OCI-LY7 (cell line): ENCODE results near the gene RAD51B. TPM values are rescaled to one million over a fixed set of nuclear protein-coding genes. Genes with fewer than 3 reads are reported as not detected.

Experiments
- BruUV-seq: library from RNA; stranded (reverse); fragments of 400-500 nt; replicated peaks from 2 replicates; lab custom pipeline; 2021; lab: Mats Ljungman, UMichigan
- CTCF ChIA-PET: fragments of 300-600 bp; sonication (Branson Sonifier 250); formaldehyde crosslinking; loops from one replicate; lab custom pipeline; 2022; ENCODE audit warnings: antibody characterized with exemption; ENCODE audit not compliant: unreplicated experiment; lab: Charles Lee
- POLR2A ChIA-PET: fragments of 300-600 bp; sonication (Branson Sonifier 250); formaldehyde crosslinking; loops from one replicate; lab custom pipeline; 2022; ENCODE audit warnings: antibody characterized with exemption; lab: Charles Lee
- DNase-seq: peaks from one replicate; pipeline ENCODE4 v3.0.0-alpha.2; 2015; ENCODE audit warnings: low spot score
- H2AFZ ChIP-seq: fragments of 200-600 bp; sonication (generic), shearing (Covaris generic); 2 replicates; pipeline ENCODE4 v1.6.1; 2014; ENCODE audit warnings: mild to moderate bottlenecking, antibody characterized with exemption, low read length, moderate library complexity
- H3K27ac ChIP-seq: fragments of 200-600 bp; sonication (generic); 2 replicates; pipeline ENCODE4 v1.5.1; 2014; ENCODE audit warnings: mixed run types, low read depth, mild to moderate bottlenecking, moderate library complexity, low read length, inconsistent platforms; ENCODE audit not compliant: poor library complexity, severe bottlenecking
- H3K36me3 ChIP-seq: fragments of 200-600 bp; sonication (generic); 2 replicates; pipeline ENCODE4 v1.6.1; 2014; ENCODE audit warnings: mild to moderate bottlenecking, antibody characterized with exemption, low read length, moderate library complexity, mixed read lengths; ENCODE audit not compliant: insufficient read depth
- H3K4me1 ChIP-seq: fragments of 200-600 bp; sonication (generic); 2 replicates; pipeline ENCODE4 v1.5.1; 2014; ENCODE audit warnings: mild to moderate bottlenecking, low read length; ENCODE audit not compliant: insufficient read depth, poor library complexity, severe bottlenecking
- H3K4me2 ChIP-seq: fragments of 200-600 bp; sonication (generic); 2 replicates; pipeline ENCODE4 v1.6.1; 2014; ENCODE audit warnings: mild to moderate bottlenecking, low read length
- H3K4me3 ChIP-seq: fragments of 200-600 bp; sonication (generic); 2 replicates; pipeline ENCODE4 v1.5.1; 2014; ENCODE audit warnings: mild to moderate bottlenecking, low read depth, low read length; ENCODE audit not compliant: poor library complexity, severe bottlenecking
- H3K79me2 ChIP-seq: fragments of 200-600 bp; sonication (generic); 2 replicates; pipeline ENCODE4 v1.6.1; 2016; ENCODE audit warnings: low read depth, mild to moderate bottlenecking, low read length, moderate library complexity, mixed read lengths; ENCODE audit not compliant: insufficient read depth
- H3K9me2 ChIP-seq: fragments of 200-600 bp; sonication (generic); 2 replicates; pipeline ENCODE4 v1.6.1; 2016; ENCODE audit warnings: mild to moderate bottlenecking, low read length, mixed read lengths; ENCODE audit not compliant: insufficient read depth
- H3K9me3 ChIP-seq: fragments of 200-600 bp; sonication (generic); 2 replicates; pipeline ENCODE4 v1.6.1; 2014; ENCODE audit warnings: mild to moderate bottlenecking, mixed run types, low read length, mixed read lengths
- H4K20me1 ChIP-seq: fragments of 200-600 bp; sonication (generic); 2 replicates; pipeline ENCODE4 v1.6.1; 2014; ENCODE audit warnings: mild to moderate bottlenecking, antibody characterized with exemption, low read length, moderate library complexity, mixed read lengths; ENCODE audit not compliant: insufficient read depth
- EZH2phosphoT487 ChIP-seq: fragments of 200-600 bp; sonication (generic); IDR thresholded peaks from 2 replicates; pipeline ENCODE4 v1.6.1; 2018; ENCODE audit warnings: low read depth, borderline replicate concordance, mild to moderate bottlenecking, mixed run types, antibody characterized with exemption, low read length, moderate library complexity, mixed read lengths
- intact Hi-C: fragments of 100-400 bp; cut with micrococcal nuclease; formaldehyde crosslinking; loops from one replicate; pipeline ENCODE4 v1.10.0; 2022; ENCODE audit not compliant: unreplicated experiment
- total RNA-seq, 2 experiments: library from RNA; depleted of rRNA in 1 of 2; stranded (reverse); fragments of >200 nt in 1 of 2; shearing (Covaris generic) in 1 of 2; gene quantifications; 2 replicates each; pipeline ENCODE4 v1.2.3, GENCODE V29; 2014 to 2022
- TF ChIP-seq, protein P1 (sequence below): fragments of 200-600 bp; sonication (generic); conservative IDR thresholded peaks from 2 replicates; pipeline ENCODE4 v1.5.1; 2014; ENCODE audit warnings: mild to moderate bottlenecking, antibody characterized with exemption, low read length, moderate library complexity, mixed read lengths

RAD51B gene
- total RNA-seq, 2 experiments from 2014 or later = 41.4 to 89.9 TPM

DNA sequence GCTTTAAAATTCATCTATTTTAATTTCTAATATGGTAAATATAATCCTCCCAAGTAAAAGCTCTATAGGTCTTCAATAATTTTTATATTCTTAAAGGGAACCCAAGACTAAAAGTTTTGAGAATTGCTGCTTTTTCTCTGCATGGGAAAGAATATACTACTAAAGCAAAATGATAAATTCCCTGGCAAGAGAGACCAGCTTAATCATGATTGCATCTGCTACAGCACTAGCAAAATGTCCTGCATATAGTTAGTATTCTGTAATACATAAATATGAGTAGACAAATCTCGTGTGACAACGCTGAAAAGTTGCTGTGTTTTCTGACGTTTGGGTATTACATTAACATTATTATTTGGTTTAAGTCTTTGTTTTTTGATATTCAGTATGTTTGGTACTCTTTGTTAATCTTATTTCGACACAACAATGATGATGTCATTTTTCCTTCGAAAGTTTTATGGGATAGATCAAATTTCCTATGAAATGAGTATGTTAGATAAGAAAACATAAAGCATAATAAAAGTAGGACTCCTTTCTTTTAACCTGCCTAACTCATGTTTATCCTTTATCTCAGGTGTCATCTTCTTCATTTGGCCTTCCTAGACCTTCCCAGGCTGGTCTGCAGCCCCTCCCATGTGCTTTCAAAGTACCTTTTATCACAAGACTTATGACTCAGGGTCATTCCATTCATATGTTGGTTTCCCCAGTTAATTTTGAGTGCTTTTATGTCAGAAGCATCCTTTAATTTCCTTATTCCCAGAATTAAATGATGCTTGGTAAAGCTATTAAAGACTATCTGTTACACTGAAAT, 321.9 kb downstream of the RAD51B start:
- H2AFZ ChIP-seq = no peak overlapping the region
- no peaks in the 10 kb centered on the region for H4K20me1 ChIP-seq
- no peak overlapping the region for H3K4me3 ChIP-seq
- no peak for DNase-seq
- H3K9me2 ChIP-seq = no peaks in the 10 kb centered on the region
- ChIA-PET CTCF (no interaction called here), POLR2A (no interaction called here)
- no peak overlapping the region for H3K4me2 ChIP-seq
- BruUV-seq = no TSS peak
- H3K36me3 ChIP-seq = no peaks in the 10 kb centered on the region
- intact Hi-C loops = no loop called here
- no peaks in the 10 kb centered on the region for H3K9me3 ChIP-seq
- no peaks in the 10 kb centered on the region for H3K79me2 ChIP-seq
- TF ChIP-seq, protein P1, sequence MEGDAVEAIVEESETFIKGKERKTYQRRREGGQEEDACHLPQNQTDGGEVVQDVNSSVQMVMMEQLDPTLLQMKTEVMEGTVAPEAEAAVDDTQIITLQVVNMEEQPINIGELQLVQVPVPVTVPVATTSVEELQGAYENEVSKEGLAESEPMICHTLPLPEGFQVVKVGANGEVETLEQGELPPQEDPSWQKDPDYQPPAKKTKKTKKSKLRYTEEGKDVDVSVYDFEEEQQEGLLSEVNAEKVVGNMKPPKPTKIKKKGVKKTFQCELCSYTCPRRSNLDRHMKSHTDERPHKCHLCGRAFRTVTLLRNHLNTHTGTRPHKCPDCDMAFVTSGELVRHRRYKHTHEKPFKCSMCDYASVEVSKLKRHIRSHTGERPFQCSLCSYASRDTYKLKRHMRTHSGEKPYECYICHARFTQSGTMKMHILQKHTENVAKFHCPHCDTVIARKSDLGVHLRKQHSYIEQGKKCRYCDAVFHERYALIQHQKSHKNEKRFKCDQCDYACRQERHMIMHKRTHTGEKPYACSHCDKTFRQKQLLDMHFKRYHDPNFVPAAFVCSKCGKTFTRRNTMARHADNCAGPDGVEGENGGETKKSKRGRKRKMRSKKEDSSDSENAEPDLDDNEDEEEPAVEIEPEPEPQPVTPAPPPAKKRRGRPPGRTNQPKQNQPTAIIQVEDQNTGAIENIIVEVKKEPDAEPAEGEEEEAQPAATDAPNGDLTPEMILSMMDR = no peak
- TF ChIP-seq EZH2phosphoT487 = no peak
- H3K27ac ChIP-seq = no peak overlapping the region
- no peaks in the 10 kb centered on the region for H3K4me1 ChIP-seq

DNA sequence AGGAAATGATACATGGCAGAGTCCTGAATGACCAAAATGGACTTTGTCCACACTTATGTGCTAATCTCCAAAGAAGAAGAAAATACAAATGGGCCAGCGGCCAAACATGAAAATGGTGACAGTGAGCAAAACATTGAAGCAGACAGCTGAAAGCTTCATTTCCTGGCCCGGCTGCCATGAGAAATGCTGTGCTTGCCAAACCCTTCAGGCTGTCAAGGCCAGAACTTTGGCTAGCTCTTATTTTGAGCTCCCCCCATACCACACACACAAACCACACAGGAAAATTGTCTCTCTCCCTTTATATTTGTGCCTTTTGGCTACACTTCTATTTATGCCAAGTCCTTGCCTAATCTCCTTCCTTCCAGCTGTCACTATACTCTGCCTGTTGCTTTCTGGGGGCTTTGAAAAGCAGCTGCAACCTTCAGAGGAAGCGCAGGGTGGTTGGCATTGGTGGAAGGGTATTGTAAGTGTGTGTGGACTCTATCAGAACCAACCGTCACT, 323.8 kb downstream of the RAD51B start:
- DNase-seq = no peak
- Histone ChIP-seq H3K36me3 (no peaks in the 10 kb centered on the region), H2AFZ (no peak overlapping the region), H4K20me1 (no peaks in the 10 kb centered on the region), H3K9me3 (no peaks in the 10 kb centered on the region), H3K4me1 (no peaks in the 10 kb centered on the region), H3K4me2 (no peak overlapping the region), H3K9me2 (no peaks in the 10 kb centered on the region), H3K27ac (no peak overlapping the region), H3K79me2 (no peaks in the 10 kb centered on the region), H3K4me3 (no peak overlapping the region)
- ChIA-PET POLR2A (interaction anchor here (0.5 to 1.0 kb wide), 2 partner anchors 14 to 18 kb away, joined by 3 to 4 read pairs; no protein-coding TSS in a partner anchor), CTCF (no interaction called here)
- BruUV-seq = no TSS peak
- TF ChIP-seq EZH2phosphoT487 = no peak
- TF ChIP-seq, protein P1 = no peak
- intact Hi-C loops = no loop called here
